WERI-Rb-1 (cell line): ENCODE data around the gene IRF2.

Source experiments
- DNase-seq: peaks from one replicate; pipeline ENCODE4 v3.0.0-alpha.2; 2020
- H3K27ac ChIP-seq: fragments of 250-450 bp; sonication (Bioruptor Pico); 2 replicates; pipeline ENCODE4 v1.5.1; 2020; ENCODE audit warnings: mild to moderate bottlenecking, moderate library complexity
- H3K27me3 ChIP-seq: fragments of 250-450 bp; sonication (Bioruptor Pico); 2 replicates; pipeline ENCODE4 v1.5.1; 2021; ENCODE audit warnings: mild to moderate bottlenecking, low read depth, moderate library complexity; ENCODE audit not compliant: insufficient read depth, severe bottlenecking
- H3K36me3 ChIP-seq: fragments of 250-450 bp; sonication (Bioruptor Pico); 2 replicates; pipeline ENCODE4 v1.5.1; 2020; ENCODE audit warnings: mild to moderate bottlenecking, moderate library complexity
- H3K4me3 ChIP-seq: 2 replicates; pipeline ENCODE4 v1.5.1; 2011; ENCODE audit warnings: low read depth, mild to moderate bottlenecking, control low read depth, low read length
- H3K9me3 ChIP-seq: fragments of 250-450 bp; sonication (Bioruptor Pico); 2 replicates; pipeline ENCODE4 v1.5.1; 2021; ENCODE audit warnings: mild to moderate bottlenecking, moderate library complexity; ENCODE audit not compliant: severe bottlenecking
- TF ChIP-seq, protein P1 (sequence below): IDR thresholded peaks from 2 replicates; pipeline ENCODE4 v1.5.1; 2011; ENCODE audit warnings: low read depth, mild to moderate bottlenecking, control low read depth, inconsistent platforms, low read length

The IRF2 gene

GRCh38 chr4:184399512-184399908 is 74.8 kb downstream of the IRF2 start:
- Histone ChIP-seq H3K27me3 (no peaks in the 10 kb centered on the region), H3K9me3 (no peaks in the 10 kb centered on the region), H3K27ac (no peak overlapping the region), H3K36me3 (peaks cover 6% of the 10 kb centered on the region), H3K4me3 (no peak overlapping the region)
- TF ChIP-seq, protein P1, sequence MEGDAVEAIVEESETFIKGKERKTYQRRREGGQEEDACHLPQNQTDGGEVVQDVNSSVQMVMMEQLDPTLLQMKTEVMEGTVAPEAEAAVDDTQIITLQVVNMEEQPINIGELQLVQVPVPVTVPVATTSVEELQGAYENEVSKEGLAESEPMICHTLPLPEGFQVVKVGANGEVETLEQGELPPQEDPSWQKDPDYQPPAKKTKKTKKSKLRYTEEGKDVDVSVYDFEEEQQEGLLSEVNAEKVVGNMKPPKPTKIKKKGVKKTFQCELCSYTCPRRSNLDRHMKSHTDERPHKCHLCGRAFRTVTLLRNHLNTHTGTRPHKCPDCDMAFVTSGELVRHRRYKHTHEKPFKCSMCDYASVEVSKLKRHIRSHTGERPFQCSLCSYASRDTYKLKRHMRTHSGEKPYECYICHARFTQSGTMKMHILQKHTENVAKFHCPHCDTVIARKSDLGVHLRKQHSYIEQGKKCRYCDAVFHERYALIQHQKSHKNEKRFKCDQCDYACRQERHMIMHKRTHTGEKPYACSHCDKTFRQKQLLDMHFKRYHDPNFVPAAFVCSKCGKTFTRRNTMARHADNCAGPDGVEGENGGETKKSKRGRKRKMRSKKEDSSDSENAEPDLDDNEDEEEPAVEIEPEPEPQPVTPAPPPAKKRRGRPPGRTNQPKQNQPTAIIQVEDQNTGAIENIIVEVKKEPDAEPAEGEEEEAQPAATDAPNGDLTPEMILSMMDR = no peak
- DNase-seq = no peak

DNA sequence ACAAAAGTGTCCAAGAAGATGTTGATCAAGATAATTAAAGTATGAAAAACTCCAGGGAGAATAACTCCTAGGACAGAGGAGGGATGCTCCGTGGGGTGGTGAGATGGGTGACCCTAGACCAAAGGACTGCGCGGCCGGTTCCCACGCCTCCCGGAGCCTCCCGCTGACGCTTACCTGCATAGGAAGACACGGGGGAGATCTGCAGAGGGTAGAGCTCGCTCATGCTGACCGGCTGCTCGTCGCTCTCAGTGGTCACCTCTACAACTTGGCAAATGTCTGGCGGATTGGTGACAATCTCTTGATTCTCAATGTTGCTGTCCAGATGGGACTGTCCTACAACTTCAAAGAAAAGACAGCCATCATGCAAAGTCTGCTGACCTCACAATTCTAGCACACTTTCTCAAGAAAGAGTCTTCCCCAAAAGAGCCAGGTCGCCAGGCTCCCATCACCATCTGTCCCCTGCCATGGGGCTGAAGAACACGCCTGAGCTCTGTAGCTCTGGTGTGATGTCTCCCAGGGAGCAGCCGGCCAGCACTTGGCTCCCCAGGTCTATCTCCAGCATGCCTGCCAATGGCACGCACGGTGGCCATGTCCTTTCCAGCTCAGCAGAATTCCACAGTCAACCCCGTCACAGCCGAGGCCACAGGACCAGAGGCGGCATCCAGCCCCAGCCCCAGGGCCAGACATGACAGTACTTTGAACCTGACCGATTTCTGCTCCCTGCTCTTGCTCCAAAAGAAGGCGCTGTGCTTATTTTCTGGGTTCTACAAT is 75.4 kb downstream of the IRF2 start:
- no peaks in the 10 kb centered on the region for H3K9me3 ChIP-seq
- no peak overlapping the region for H3K27ac ChIP-seq
- H3K4me3 ChIP-seq = no peak overlapping the region
- no peaks in the 10 kb centered on the region for H3K27me3 ChIP-seq
- DNase-seq = no peak
- H3K36me3 ChIP-seq = peaks cover 6% of the 10 kb centered on the region
- TF ChIP-seq, protein P1 = no peak

DNA sequence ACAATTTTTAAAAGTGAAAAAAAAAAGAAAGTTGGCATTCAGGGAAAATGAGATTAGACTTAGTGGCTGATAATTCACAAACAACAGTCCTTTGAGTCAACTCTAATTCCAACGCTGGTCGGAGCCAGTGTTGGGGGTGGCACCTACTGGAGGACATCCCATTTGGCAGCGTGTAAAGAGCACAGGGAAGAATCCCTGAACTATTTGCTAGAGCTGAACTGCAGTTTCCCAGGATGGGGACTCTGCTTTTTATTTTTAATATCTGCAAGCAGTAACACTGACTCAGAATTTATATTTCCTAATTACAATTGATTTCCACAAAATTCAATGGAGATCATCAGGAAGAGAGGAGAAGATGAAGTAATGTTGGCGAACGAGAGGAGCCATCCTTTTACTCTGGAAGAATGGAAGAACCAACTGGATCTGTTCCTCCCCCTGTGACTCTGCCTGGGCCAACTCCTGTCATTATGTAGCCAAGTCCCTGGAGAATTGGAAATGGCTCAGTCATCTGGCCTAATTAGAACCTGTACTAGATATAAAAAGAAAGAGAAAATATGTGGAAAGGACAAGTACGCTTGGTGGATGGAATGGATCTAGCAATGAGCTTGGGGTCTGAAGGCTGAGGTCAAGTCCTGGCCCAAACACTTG is 76.7 kb downstream of the IRF2 start:
- Histone ChIP-seq H3K27me3 (no peaks in the 10 kb centered on the region), H3K27ac (no peak overlapping the region), H3K4me3 (no peak overlapping the region), H3K36me3 (peaks cover 9% of the 10 kb centered on the region), H3K9me3 (no peaks in the 10 kb centered on the region)
- DNase-seq = no peak
- TF ChIP-seq, protein P1 = no peak

DNA sequence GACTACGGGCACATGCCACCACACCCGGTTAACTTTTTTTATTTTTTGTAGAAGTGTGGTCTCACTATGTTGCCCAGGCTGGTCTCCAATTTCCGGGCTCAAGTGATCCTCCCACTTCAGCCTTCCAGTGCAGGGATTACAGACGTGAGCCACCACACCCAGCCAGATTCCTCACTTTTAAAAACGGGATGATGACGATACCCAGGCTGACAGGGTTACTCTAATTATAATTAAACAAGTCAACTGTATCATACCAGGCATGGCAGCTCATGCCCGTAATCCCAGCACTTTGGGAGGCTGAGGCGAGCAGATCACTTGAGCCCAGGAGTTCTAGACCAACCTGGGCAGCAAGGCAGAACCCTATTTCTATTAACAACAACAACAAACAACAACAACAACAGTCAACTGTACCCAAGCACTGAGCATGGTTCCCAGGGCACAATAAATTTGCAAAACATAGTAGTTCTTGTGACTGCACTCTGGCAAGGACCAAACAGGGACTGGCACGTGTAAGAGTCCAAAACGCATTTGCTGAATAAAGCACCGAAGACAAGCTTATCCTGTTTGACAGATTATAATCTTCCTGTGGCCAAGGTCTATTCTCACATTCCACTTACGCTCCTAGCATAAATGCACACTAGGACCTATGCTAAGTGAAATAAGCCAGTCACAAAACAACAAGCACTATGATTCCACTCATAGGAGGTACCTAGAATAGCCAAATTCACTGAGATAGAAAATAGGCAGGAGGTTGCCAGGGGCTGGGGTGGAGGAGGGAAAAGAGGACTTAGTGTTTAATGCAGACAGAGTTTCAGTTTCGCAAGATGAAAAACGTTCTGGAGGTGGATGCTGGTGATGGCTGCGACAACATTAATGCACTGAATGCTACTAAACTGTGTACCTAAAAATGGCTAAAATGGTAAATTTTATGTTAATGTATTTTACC is 77.5 kb downstream of the IRF2 start:
- H3K27ac ChIP-seq = no peak overlapping the region
- TF ChIP-seq, protein P1 = no peak
- no peaks in the 10 kb centered on the region for H3K9me3 ChIP-seq
- no peak for DNase-seq
- no peak overlapping the region for H3K4me3 ChIP-seq
- peaks cover 10% of the 10 kb centered on the region for H3K36me3 ChIP-seq
- no peaks in the 10 kb centered on the region for H3K27me3 ChIP-seq

- H3K9me3 ChIP-seq = no peaks in the 10 kb centered on the region
- H3K36me3 ChIP-seq = peaks cover 11% of the 10 kb centered on the region
- no peak overlapping the region for H3K4me3 ChIP-seq
- H3K27me3 ChIP-seq = no peaks in the 10 kb centered on the region
- TF ChIP-seq, protein P1 = no peak
- H3K27ac ChIP-seq = no peak overlapping the region
- DNase-seq = no peak
Observed at GRCh38 chr4:184395971-184396391, 78.4 kb downstream of the IRF2 start.
